ENCODE measurements around the gene INSR.
"Not testable (repeated sequence)": the region's sequence is repeated elsewhere in the genome, so short reads cannot be mapped to it uniquely, and the experiment has no call there.

Gene INSR

DNA sequence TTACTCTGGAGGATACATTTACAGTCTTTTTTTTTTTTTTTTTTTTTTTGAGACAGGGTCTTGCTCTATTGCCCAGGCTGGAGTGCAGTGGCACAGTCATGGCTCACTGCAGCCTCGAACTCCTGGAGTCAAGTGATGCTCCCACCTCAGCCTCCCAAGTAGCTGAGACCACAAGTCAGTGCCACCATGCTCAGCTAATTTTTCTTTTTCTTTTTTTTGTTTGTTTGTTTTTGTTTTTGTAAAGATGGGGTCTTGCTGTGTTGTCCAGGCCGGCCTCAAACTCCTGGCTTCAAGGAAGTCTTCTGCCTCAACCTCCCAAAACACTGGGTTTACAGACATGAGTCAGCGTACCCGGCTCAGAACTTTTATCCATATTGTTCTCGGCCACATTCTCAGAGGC lies 64.5 kb downstream of the INSR start:
- Histone ChIP-seq H3K9me3 (ENCODE audit: control insufficient read depth, insufficient read depth, low read length) (no peaks in the 10 kb centered on the region), H3K4me1 (ENCODE audit: insufficient read depth, low read length) (peaks cover 3% of the 10 kb centered on the region; the same call in 1 of the 2 replicates), H3K9ac (ENCODE audit: low read depth, low read length) (no peak overlapping the region), H3K36me3 (ENCODE audit: insufficient read depth, low read length) (no peaks in the 10 kb centered on the region)

DNA sequence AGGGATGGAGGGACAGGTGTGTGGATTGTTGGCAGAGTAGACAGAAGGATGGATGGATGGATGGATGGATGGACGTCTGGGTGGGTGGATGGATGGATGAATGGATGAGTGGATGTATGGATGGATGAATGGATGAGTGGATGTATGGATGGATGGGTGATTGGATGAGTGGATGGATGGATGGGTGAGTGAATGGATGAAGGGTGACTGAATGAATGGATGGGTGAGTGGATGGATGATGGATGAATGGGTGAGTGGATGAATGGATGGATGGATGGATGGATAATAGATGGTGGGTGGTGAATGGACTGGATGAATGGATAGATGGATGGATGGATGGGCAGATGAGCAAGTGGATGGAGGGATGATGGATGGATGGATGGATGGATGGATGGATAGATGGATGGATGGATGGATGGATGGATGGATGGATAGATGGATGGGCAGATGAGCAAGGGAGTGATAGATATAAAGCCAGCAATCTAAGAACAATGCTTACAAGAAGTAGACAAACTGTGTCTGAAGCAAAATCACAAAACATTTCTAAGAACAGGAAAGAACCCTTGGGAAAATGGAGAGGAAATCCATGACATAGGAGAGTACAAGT lies 65.2 kb downstream of the INSR start:
- peaks cover 7% of the 10 kb centered on the region; the same call in 1 of the 2 replicates for H3K4me1 ChIP-seq (ENCODE audit: insufficient read depth, low read length)
- H3K36me3 ChIP-seq (ENCODE audit: insufficient read depth, low read length): no peaks in the 10 kb centered on the region
- no peak overlapping the region for H3K9ac ChIP-seq (ENCODE audit: low read depth, low read length)
- no peaks in the 10 kb centered on the region for H3K9me3 ChIP-seq (ENCODE audit: control insufficient read depth, insufficient read depth, low read length)

DNA sequence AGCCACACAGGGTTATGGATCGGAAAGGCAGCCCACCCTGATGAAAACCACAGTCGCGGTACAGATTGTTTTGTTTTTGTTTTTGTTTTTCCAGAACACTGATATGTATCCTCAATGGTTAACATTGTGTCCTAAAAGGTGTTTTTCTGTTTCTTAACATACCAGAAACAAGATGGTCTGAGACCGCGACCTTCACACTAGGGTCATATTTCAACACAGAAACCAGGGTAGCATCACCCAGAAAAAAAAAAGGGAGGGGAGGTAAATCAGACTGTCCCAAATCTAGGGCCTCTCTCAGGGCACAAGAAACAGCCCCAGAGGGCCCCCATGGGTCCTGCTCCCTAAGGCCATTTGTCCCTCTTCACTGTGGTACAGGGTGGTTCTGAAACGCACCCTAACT lies 66.5 kb downstream of the INSR start:
- H3K9me3 ChIP-seq (ENCODE audit: control insufficient read depth, insufficient read depth, low read length): no peaks in the 10 kb centered on the region
- H3K36me3 ChIP-seq (ENCODE audit: insufficient read depth, low read length): no peaks in the 10 kb centered on the region
- H3K4me1 ChIP-seq (ENCODE audit: insufficient read depth, low read length): peaks cover 7% of the 10 kb centered on the region; the same call in 1 of the 2 replicates
- no peak overlapping the region for H3K9ac ChIP-seq (ENCODE audit: low read depth, low read length)

DNA sequence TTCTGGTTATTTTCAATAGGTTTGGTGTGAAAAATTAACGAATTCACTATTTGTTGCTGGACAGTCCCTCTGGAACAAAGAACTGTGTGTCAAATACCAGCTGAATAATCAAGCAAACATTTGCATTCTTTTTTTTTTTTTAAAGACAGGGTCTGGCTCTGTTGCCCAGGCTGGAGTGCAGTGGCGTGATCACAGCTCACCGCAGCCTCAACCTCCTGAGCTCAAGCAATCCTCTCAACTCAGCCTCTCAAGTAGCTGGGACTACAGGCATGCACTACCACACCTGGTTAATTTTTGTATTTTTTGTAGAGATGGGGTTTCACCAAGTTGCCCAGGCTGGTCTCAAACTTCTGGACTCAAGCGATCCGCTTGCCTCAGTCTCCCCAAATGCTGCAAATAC lies 67.1 kb downstream of the INSR start:
- not testable (repeated sequence) for H3K9me3 ChIP-seq (ENCODE audit: control insufficient read depth, insufficient read depth, low read length); H3K4me1 ChIP-seq (ENCODE audit: insufficient read depth, low read length); H3K36me3 ChIP-seq (ENCODE audit: insufficient read depth, low read length); H3K9ac ChIP-seq (ENCODE audit: low read depth, low read length)

DNA sequence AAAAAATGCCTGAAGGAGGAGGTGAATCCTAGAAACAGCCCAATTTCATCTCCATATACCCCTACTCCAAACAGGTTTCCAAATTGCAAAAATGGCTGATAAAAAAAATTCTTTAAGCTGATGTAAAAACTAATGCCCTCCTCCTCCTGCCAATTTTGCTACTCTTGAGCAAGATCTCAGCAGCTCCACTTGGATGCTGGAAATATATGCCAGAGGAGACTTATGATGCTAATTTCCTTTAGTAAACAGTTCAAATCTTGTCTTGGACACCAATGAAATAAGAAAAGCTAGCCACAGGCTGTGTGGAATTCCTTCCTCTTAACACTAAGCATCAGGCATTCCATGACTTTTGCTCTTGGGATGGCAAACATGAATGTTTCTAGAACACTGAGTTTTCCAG lies 67.5 kb downstream of the INSR start:
- Histone ChIP-seq H3K4me1 (ENCODE audit: insufficient read depth, low read length) (peaks cover 7% of the 10 kb centered on the region; the same call in 1 of the 2 replicates), H3K9me3 (ENCODE audit: control insufficient read depth, insufficient read depth, low read length) (no peaks in the 10 kb centered on the region), H3K36me3 (ENCODE audit: insufficient read depth, low read length) (no peaks in the 10 kb centered on the region), H3K9ac (ENCODE audit: low read depth, low read length) (no peak overlapping the region)

DNA sequence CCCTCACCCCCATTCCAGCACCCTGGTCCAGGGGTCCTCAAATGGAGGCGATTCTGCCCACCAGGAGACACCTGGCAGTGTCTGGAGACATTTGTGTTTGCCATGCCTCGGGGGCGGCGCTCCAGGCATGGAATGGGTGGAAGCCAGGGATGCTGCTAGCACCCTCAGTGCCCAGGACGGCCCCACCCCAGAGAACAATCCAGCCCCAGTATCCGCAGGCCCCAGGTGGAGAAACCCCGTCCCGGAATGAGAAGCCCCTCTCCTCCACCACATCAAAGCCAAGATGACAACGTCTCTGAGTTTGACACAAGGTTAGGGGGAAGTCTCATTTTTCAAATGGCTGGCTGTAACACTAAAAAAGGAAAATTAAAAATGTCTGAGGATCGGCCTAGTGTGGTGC lies 68.5 kb downstream of the INSR start:
- Histone ChIP-seq H3K9ac (ENCODE audit: low read depth, low read length) (no peak overlapping the region), H3K9me3 (ENCODE audit: control insufficient read depth, insufficient read depth, low read length) (no peaks in the 10 kb centered on the region), H3K36me3 (ENCODE audit: insufficient read depth, low read length) (no peaks in the 10 kb centered on the region), H3K4me1 (ENCODE audit: insufficient read depth, low read length) (peaks cover 7% of the 10 kb centered on the region; the same call in 1 of the 2 replicates)

DNA sequence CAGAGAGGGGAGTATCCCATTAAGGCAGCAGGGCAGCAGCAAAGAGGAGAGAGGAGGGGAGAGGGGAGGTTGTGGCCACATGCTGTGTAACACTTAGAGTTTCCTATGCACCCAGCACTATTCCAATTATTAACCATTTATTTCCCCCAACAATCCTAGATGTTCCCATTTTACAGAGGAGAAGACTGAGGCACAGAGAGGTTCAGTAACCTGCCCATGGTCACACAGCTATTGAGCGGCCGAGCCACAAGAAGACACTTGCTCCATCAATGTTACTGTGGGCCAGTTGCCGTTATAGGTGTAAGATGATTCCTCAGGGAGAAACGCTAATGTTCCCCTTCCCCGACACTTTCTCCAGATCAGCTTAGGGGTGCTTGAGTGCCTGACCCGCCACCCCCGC lies 69.2 kb downstream of the INSR start:
- no peaks in the 10 kb centered on the region for H3K36me3 ChIP-seq (ENCODE audit: insufficient read depth, low read length)
- H3K4me1 ChIP-seq (ENCODE audit: insufficient read depth, low read length): peaks cover 7% of the 10 kb centered on the region; the same call in 1 of the 2 replicates

DNA sequence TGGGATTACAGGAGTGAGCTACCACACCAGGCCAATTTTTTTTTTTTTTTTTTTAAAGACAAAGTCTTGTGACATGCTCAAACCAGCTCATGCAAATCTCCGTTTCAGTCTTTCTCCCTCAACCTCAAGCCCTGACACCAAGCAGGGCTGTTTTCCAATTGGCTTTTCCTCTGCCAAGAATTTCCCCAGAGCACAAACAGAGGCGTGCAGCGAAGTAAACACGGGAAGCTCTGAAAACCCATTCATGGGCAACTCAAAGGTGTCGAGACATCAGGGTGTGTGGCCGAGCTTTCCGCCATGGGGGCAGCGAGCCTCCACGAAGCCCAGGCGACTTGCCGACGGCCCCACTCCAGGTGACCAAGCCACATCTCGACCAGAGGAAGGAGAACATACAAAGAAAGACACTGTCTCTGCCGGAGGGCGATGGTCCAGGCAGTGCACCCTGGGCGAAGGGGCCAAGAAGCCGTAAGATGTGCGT lies 70.0 kb downstream of the INSR start:
- Histone ChIP-seq H3K36me3 (ENCODE audit: insufficient read depth, low read length) (no peaks in the 10 kb centered on the region), H3K4me1 (ENCODE audit: insufficient read depth, low read length) (peaks cover 7% of the 10 kb centered on the region; the same call in 1 of the 2 replicates), H3K9me3 (ENCODE audit: control insufficient read depth, insufficient read depth, low read length) (no peaks in the 10 kb centered on the region), H3K9ac (ENCODE audit: low read depth, low read length) (no peak overlapping the region)

More for the DNA sequence above, 69.2 kb downstream of the INSR start:
- Histone ChIP-seq H3K9me3 (ENCODE audit: control insufficient read depth, insufficient read depth, low read length) (no peaks in the 10 kb centered on the region), H3K9ac (ENCODE audit: low read depth, low read length) (no peak overlapping the region)

DNA sequence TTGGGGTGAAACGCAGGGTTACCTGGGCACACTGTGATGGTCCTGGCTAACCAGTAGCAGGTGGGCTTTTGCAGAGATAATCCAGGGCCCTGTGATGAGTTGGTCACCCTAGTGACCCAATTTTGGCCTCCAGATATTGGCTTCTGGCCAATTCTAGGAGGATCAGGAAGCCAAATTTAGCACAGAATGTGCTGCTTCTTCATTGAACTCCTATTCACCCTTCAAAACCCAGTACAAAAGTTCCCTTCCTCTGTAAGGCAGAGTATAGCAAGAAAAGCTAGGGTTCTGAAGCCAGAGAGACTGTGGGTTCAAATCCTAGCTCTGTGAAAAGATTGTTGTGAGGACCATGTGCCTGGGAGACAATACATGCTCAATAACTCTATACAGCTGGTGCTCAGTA lies 70.8 kb downstream of the INSR start:
- no peak overlapping the region for H3K9ac ChIP-seq (ENCODE audit: low read depth, low read length)
- no peaks in the 10 kb centered on the region for H3K36me3 ChIP-seq (ENCODE audit: insufficient read depth, low read length)
- H3K4me1 ChIP-seq (ENCODE audit: insufficient read depth, low read length): peaks cover 7% of the 10 kb centered on the region; the same call in 1 of the 2 replicates
- H3K9me3 ChIP-seq (ENCODE audit: control insufficient read depth, insufficient read depth, low read length): no peaks in the 10 kb centered on the region

DNA sequence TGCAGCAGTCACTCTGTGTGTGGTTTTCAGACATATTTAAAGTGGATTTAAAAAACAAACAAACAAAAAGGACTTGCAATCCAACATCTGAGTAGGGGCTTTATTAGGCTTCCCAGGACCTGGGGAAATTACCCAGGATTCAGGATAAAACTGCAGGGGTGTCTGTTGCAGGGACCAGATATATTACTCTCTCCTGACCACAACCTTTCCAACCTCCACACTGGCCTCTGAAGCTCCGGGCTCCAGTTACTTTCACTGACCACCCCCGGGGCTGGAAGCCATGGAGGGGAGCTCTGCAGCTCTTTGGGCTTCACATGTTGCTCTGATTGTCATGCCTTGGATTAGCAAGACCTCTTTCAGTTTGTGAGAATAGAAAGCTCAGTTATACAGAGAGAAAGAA lies 75.2 kb downstream of the INSR start:
- no peaks in the 10 kb centered on the region for H3K36me3 ChIP-seq (ENCODE audit: insufficient read depth, low read length)

DNA sequence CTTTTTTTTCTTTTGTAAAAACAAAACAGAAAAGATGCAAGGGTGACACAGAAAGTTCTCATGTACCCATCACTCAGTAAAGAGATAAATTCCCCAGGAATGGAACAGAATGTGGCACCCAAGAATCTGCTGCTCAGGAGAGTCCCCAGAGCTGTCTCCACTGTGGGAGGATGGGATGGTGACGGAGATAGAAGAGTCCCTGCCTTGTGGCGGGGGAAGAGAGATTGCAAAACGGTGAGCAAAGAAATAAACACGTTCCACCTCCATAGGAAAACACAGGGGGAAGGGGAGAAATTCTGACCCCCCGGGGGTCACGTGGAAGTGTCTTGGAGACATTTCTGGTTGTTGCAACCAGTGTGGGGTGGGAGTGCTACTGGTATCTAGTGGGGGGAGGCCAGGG lies 76.4 kb downstream of the INSR start:
- Histone ChIP-seq H3K36me3 (ENCODE audit: insufficient read depth, low read length) (no peaks in the 10 kb centered on the region), H3K4me1 (ENCODE audit: insufficient read depth, low read length) (peaks cover 15% of the 10 kb centered on the region; the same call in 1 of the 2 replicates), H3K9ac (ENCODE audit: low read depth, low read length) (no peak overlapping the region), H3K9me3 (ENCODE audit: control insufficient read depth, insufficient read depth, low read length) (no peaks in the 10 kb centered on the region)

More for the DNA sequence above, 75.2 kb downstream of the INSR start:
- no peak overlapping the region for H3K9ac ChIP-seq (ENCODE audit: low read depth, low read length)
- no peaks in the 10 kb centered on the region for H3K9me3 ChIP-seq (ENCODE audit: control insufficient read depth, insufficient read depth, low read length)
- H3K4me1 ChIP-seq (ENCODE audit: insufficient read depth, low read length): peaks cover 7% of the 10 kb centered on the region; the same call in 1 of the 2 replicates

DNA sequence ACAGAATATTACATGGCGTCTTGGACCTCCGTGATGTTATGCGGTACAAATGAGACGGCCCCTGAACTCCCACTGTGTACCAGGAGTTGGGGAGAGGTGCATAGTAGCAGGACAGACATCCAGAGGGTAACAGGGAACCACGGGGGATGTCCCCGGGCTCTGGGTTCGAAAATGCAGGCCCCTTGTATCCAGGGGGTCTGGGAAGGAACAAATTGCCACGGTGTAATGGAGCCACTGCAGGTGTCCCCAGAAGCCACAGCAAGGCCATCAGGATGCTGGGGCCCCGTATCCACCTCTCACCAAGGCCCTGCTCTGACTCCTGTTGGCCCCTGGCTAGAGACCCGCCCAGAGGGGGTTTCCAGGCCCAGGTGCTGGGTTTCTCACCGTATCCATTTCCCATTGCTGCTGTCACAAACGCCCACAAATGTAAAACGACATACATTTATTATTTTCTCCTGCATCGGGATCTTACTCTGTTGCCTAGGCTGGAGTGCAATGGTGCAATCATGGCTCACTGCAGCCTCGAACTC lies 77.8 kb downstream of the INSR start:
- Histone ChIP-seq H3K4me1 (ENCODE audit: insufficient read depth, low read length) (peaks cover 21% of the 10 kb centered on the region), H3K9ac (ENCODE audit: low read depth, low read length) (no peak overlapping the region), H3K36me3 (ENCODE audit: insufficient read depth, low read length) (no peaks in the 10 kb centered on the region), H3K9me3 (ENCODE audit: control insufficient read depth, insufficient read depth, low read length) (no peaks in the 10 kb centered on the region)

DNA sequence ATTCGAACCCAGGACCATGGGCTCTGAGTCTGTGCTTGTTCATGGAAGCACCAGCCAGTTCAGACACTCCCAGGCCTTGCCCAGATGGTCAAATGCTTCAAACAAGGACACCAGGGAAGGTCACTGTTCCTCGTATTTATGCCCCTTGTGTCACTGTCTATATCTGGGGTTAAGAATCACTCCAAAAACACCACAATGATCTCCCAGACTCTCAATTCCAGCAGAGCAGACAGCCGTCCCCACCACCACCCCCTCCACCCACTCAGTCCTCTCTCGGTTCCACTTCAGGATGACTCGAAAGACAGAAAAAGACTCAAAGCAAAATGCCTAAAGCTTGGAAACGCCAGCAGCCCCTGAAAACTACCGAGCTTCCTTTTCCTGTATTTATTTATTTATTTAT lies 79.0 kb downstream of the INSR start:
- H3K9me3 ChIP-seq (ENCODE audit: control insufficient read depth, insufficient read depth, low read length): no peaks in the 10 kb centered on the region
- H3K4me1 ChIP-seq (ENCODE audit: insufficient read depth, low read length): peaks cover 22% of the 10 kb centered on the region
- H3K36me3 ChIP-seq (ENCODE audit: insufficient read depth, low read length): no peaks in the 10 kb centered on the region
- H3K9ac ChIP-seq (ENCODE audit: low read depth, low read length): no peak overlapping the region

DNA sequence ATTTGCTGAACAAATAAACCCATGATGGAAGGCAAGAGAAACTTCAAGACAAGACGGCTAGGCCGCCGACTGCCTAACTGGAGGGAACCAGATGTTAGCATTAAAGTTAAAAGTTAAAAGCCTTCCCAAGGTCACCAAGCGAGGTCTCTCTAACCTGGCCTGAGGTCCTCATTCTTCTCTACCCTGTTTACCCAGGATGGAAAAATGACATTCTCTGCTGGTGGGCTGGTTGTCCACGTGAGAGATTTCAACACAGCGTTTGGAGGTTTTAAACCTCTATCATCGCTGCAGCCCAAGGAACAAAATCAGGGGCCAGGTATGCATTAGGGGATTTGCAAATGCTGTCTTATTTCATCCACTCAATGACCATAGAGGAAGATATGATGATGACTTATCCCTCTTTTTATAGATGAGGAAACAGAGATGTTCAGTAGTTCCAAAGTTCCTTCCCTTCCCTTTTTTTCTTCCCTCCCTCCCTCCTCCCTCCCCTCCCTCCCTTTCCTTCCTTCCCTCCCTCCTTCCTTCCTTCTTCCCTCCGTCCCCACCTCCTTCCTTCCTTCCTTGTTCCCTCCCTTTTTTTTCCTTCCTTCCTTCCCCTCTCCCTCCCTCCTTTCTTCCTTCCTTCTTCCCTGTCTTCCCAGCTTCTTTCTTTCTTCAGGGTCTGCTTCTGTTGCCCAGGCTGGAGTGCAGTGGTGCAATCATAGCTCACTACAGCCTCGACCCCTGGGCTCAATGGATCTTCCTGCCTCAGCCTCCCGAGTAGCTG lies 79.7 kb downstream of the INSR start:
- no peak overlapping the region for H3K9ac ChIP-seq (ENCODE audit: low read depth, low read length)
- peaks cover 22% of the 10 kb centered on the region for H3K4me1 ChIP-seq (ENCODE audit: insufficient read depth, low read length)
- H3K9me3 ChIP-seq (ENCODE audit: control insufficient read depth, insufficient read depth, low read length): no peaks in the 10 kb centered on the region
- H3K36me3 ChIP-seq (ENCODE audit: insufficient read depth, low read length): no peaks in the 10 kb centered on the region

Measured in ES-I3 (cell line).